HG03439 (cell line): ENCODE measurements around the gene DCLRE1C.
"Not testable (repeated sequence)": the region's sequence is repeated elsewhere in the genome, so short reads cannot be mapped to it uniquely, and the experiment has no call there.

ENCODE experiments used
- ATAC-seq: cut with Tn5 transposase; IDR thresholded peaks from one replicate; pipeline ENCODE4 v1.9.1; 2021; ENCODE audit warnings: mild to moderate bottlenecking, moderate library complexity; ENCODE audit not compliant: unreplicated experiment

DCLRE1C gene

GRCh38 chr10:14947268-14947667 is 6.6 kb downstream of the DCLRE1C start:
- no peak for ATAC-seq

- no peak for ATAC-seq
These were observed 8.8 kb downstream of the DCLRE1C start for GRCh38 chr10:14945108-14945507.

GRCh38 chr10:14942950-14943338 is 11.0 kb downstream of the DCLRE1C start:
- not testable (repeated sequence) for ATAC-seq

- ATAC-seq = peak; percentile 70
These were observed 11.5 kb downstream of the DCLRE1C start for GRCh38 chr10:14942147-14942949.

- not testable (repeated sequence) for ATAC-seq
These were observed 14.9 kb downstream of the DCLRE1C start for GRCh38 chr10:14938971-14939370.

- ATAC-seq = no peak
These were observed 17.3 kb downstream of the DCLRE1C start for GRCh38 chr10:14936584-14936983.

GRCh38 chr10:14930610-14931009 is 23.3 kb downstream of the DCLRE1C start:
- no peak for ATAC-seq

- ATAC-seq = peak; percentile 96
These were observed 27.0 kb downstream of the DCLRE1C start for GRCh38 chr10:14926722-14927416.

GRCh38 chr10:14926061-14926470 is 27.8 kb downstream of the DCLRE1C start:
- no peak for ATAC-seq

GRCh38 chr10:14925268-14925667 is 28.6 kb downstream of the DCLRE1C start:
- ATAC-seq = no peak

GRCh38 chr10:14924013-14924412 is 29.9 kb downstream of the DCLRE1C start:
- no peak for ATAC-seq

- ATAC-seq = no peak
These were observed 34.9 kb downstream of the DCLRE1C start for GRCh38 chr10:14918964-14919363.

- no peak for ATAC-seq
These were observed 36.1 kb downstream of the DCLRE1C start for GRCh38 chr10:14917827-14918226.

GRCh38 chr10:14916600-14916999 is 37.3 kb downstream of the DCLRE1C start:
- no peak for ATAC-seq

GRCh38 chr10:14911801-14912200 is 42.1 kb downstream of the DCLRE1C start:
- no peak for ATAC-seq

GRCh38 chr10:14910953-14911352 is 42.9 kb downstream of the DCLRE1C start:
- ATAC-seq = no peak

- ATAC-seq = no peak
These were observed 44.8 kb downstream of the DCLRE1C start for GRCh38 chr10:14909101-14909500.

GRCh38 chr10:14907591-14907990 is 46.3 kb downstream of the DCLRE1C start:
- not testable (repeated sequence) for ATAC-seq

GRCh38 chr10:14906765-14907164 is 47.1 kb downstream of the DCLRE1C start:
- no peak for ATAC-seq

- no peak for ATAC-seq
These were observed 48.0 kb downstream of the DCLRE1C start for GRCh38 chr10:14905890-14906289.

GRCh38 chr10:14904864-14905263 is 49.0 kb downstream of the DCLRE1C start:
- ATAC-seq = no peak

- no peak for ATAC-seq
These were observed 49.6 kb downstream of the DCLRE1C start for GRCh38 chr10:14904316-14904732.
